ENCODE measurements around the gene SBF1.

- TF ChIP-seq CTCF (IDR thresholded peaks at IDR 0.05) (no peak), POLR2AphosphoS5 (IDR thresholded peaks at IDR 0.05) (no peak), POLR2A (IDR thresholded peaks at IDR 0.05) (no peak)
These were observed 37.9 kb downstream of the SBF1 start for GRCh38 chr22:50436841-50437341.
